Measurements from ENCODE around the gene CCDC28A.

The CCDC28A gene

DNA sequence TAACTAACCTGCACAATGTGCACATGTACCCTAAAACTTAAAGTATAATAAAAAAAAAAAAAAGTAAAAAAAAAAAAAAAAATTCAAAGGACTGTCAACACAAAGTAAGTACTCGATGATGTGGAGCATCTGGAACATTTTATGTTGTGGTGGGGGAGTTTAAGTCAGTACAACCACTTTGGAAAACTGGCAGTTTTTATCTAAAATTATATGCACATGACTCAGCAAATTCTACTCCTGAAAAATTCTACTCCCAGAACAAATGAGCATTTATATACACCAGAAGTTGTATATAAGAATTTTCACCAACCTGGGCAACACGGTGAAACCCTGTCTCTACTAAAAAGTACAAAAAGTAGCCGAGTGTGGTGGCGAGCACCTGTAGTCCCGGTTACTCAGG, 36.9 kb upstream of the CCDC28A start:
- Histone ChIP-seq H4K8ac (ENCODE audit: low read depth, low read length) (no peak overlapping the region), H3K18ac (ENCODE audit: low read length) (no peak overlapping the region), H2BK120ac (ENCODE audit: insufficient read depth, low read length, poor library complexity) (no peak overlapping the region), H2AFZ (ENCODE audit: insufficient read depth, low read length, poor library complexity) (no peak overlapping the region), H3K9ac (ENCODE audit: low read length) (no peak overlapping the region), H3K27ac (ENCODE audit: low read depth, low read length) (no peak overlapping the region), H2AK5ac (ENCODE audit: low read length) (no peak overlapping the region), H3K14ac (ENCODE audit: low read length) (no peak overlapping the region), H3K4me2 (ENCODE audit: low read length) (no peak overlapping the region), H3K27me3 (ENCODE audit: insufficient read depth, low read length) (no peaks in the 10 kb centered on the region), H3K9me3 (ENCODE audit: insufficient read depth, low read depth, low read length) (peaks cover 5% of the 10 kb centered on the region), H3K4me1 (ENCODE audit: control insufficient read depth in 1 of 2, insufficient read depth in 2 of 2, low read length in 2 of 2) (no peaks in the 10 kb centered on the region), H3K4ac (ENCODE audit: low read depth, low read length) (no peak overlapping the region), H4K91ac (ENCODE audit: low read depth, low read length) (no peak overlapping the region), H4K12ac (ENCODE audit: low read depth, low read length) (no peak overlapping the region), H3K79me1 (ENCODE audit: low read length) (no peaks in the 10 kb centered on the region), H3K36me3 (ENCODE audit: control insufficient read depth in 1 of 2, insufficient read depth in 2 of 2, low read length in 2 of 2) (peaks cover 0 to 2% of the 10 kb centered on the region in 2 experiments), H3K4me3 (ENCODE audit: low read depth, low read length) (no peak overlapping the region), H3K79me2 (ENCODE audit: control insufficient read depth, insufficient read depth, low read length, poor library complexity) (no peaks in the 10 kb centered on the region), H3K23ac (ENCODE audit: low read length) (no peak overlapping the region), H2BK5ac (ENCODE audit: low read depth, low read length, poor library complexity) (no peak overlapping the region), H2BK12ac (ENCODE audit: low read length) (no peak overlapping the region)
- DNase-seq: no peak
- no CpG with 5 or more reads among the region's 5 CpGs for WGBS (ENCODE audit: extremely low coverage, insufficient coverage, insufficient read length)

DNA sequence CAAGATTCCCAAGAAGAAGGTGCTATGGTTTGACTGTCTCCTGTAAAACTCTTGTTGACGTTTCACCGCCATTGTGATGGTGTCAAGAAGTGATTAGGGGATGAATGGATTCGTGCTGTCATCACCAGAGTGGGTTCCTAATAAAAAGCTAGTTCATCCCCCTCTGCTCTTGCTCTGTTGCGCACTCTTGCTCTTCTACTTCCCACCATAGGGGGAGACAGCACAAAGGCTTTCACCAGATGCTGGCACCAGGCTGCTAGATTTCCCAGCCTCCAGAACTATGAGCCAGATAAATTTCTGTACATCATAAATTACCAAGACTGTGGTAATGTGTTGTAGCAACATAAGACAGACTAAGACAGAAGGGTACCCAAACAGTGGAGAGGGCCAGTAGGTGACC, 21.6 kb upstream of the CCDC28A start:
- Histone ChIP-seq H3K9me3 (ENCODE audit: insufficient read depth, low read depth, low read length) (peaks cover 1% of the 10 kb centered on the region), H3K4ac (ENCODE audit: low read depth, low read length) (no peak overlapping the region), H3K14ac (ENCODE audit: low read length) (no peak overlapping the region), H2AFZ (ENCODE audit: insufficient read depth, low read length, poor library complexity) (no peak overlapping the region), H2BK5ac (ENCODE audit: low read depth, low read length, poor library complexity) (no peak overlapping the region), H2BK12ac (ENCODE audit: low read length) (no peak overlapping the region), H2BK120ac (ENCODE audit: insufficient read depth, low read length, poor library complexity) (no peak overlapping the region), H3K79me1 (ENCODE audit: low read length) (no peaks in the 10 kb centered on the region), H3K4me2 (ENCODE audit: low read length) (no peak overlapping the region), H4K8ac (ENCODE audit: low read depth, low read length) (no peak overlapping the region), H4K91ac (ENCODE audit: low read depth, low read length) (no peak overlapping the region), H3K23ac (ENCODE audit: low read length) (no peak overlapping the region), H3K36me3 (ENCODE audit: control insufficient read depth in 1 of 2, insufficient read depth in 2 of 2, low read length in 2 of 2) (no peaks in the 10 kb centered on the region), H3K9ac (ENCODE audit: low read length) (no peak overlapping the region), H3K27ac (ENCODE audit: low read depth, low read length) (no peak overlapping the region), H3K4me3 (ENCODE audit: low read depth, low read length) (no peak overlapping the region), H3K18ac (ENCODE audit: low read length) (no peak overlapping the region), H4K12ac (ENCODE audit: low read depth, low read length) (no peak overlapping the region), H2AK5ac (ENCODE audit: low read length) (no peak overlapping the region), H3K79me2 (ENCODE audit: control insufficient read depth, insufficient read depth, low read length, poor library complexity) (no peaks in the 10 kb centered on the region), H3K27me3 (ENCODE audit: insufficient read depth, low read length) (no peaks in the 10 kb centered on the region), H3K4me1 (ENCODE audit: control insufficient read depth in 1 of 2, insufficient read depth in 2 of 2, low read length in 2 of 2) (no peaks in the 10 kb centered on the region)
- DNase-seq: no peak
- WGBS (ENCODE audit: extremely low coverage, insufficient coverage, insufficient read length): no CpG with 5 or more reads among the region's 4 CpGs

DNA sequence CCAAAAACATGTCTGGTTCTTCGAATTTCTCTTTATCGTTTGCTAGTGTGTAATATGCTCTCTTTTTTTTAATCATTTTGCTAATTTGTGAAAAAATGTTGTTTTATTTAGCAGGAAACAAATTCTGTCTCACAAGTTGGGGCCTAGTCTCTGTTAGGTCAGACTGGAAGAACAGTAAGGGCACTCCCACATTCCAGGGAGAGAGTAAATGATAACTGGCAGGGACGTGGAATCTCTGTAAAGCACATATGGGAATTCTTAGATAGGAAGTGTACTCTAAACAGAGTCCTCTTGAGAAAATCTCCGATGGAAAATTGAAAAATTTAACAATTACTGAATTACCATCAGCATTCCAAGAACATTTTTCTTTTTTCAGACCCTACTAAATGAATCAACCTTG, 16.4 kb upstream of the CCDC28A start:
- no peaks in the 10 kb centered on the region for H3K36me3 ChIP-seq (ENCODE audit: control insufficient read depth in 1 of 2, insufficient read depth in 2 of 2, low read length in 2 of 2)
- no peak overlapping the region for H3K14ac ChIP-seq (ENCODE audit: low read length)
- H3K27me3 ChIP-seq (ENCODE audit: insufficient read depth, low read length): no peaks in the 10 kb centered on the region
- H3K4me2 ChIP-seq (ENCODE audit: low read length): no peak overlapping the region
- H4K91ac ChIP-seq (ENCODE audit: low read depth, low read length): no peak overlapping the region
- H3K23ac ChIP-seq (ENCODE audit: low read length): no peak overlapping the region
- no CpG with 5 or more reads among the region's 4 CpGs for WGBS (ENCODE audit: extremely low coverage, insufficient coverage, insufficient read length)
- no peak overlapping the region for H2BK12ac ChIP-seq (ENCODE audit: low read length)
- no peak overlapping the region for H3K18ac ChIP-seq (ENCODE audit: low read length)
- no peak overlapping the region for H3K4me3 ChIP-seq (ENCODE audit: low read depth, low read length)
- H4K8ac ChIP-seq (ENCODE audit: low read depth, low read length): no peak overlapping the region
- no peaks in the 10 kb centered on the region for H3K9me3 ChIP-seq (ENCODE audit: insufficient read depth, low read depth, low read length)
- H3K79me2 ChIP-seq (ENCODE audit: control insufficient read depth, insufficient read depth, low read length, poor library complexity): no peaks in the 10 kb centered on the region
- H3K4me1 ChIP-seq (ENCODE audit: control insufficient read depth in 1 of 2, insufficient read depth in 2 of 2, low read length in 2 of 2): no peaks in the 10 kb centered on the region
- no peak overlapping the region for H2AK5ac ChIP-seq (ENCODE audit: low read length)
- H3K4ac ChIP-seq (ENCODE audit: low read depth, low read length): no peak overlapping the region
- no peaks in the 10 kb centered on the region for H3K79me1 ChIP-seq (ENCODE audit: low read length)
- H4K12ac ChIP-seq (ENCODE audit: low read depth, low read length): no peak overlapping the region
- H3K27ac ChIP-seq (ENCODE audit: low read depth, low read length): no peak overlapping the region
- no peak overlapping the region for H2BK120ac ChIP-seq (ENCODE audit: insufficient read depth, low read length, poor library complexity)
- no peak overlapping the region for H3K9ac ChIP-seq (ENCODE audit: low read length)
- H2AFZ ChIP-seq (ENCODE audit: insufficient read depth, low read length, poor library complexity): no peak overlapping the region
- peak in 1 of 2 donors; percentile 2 for DNase-seq
- H2BK5ac ChIP-seq (ENCODE audit: low read depth, low read length, poor library complexity): no peak overlapping the region

DNA sequence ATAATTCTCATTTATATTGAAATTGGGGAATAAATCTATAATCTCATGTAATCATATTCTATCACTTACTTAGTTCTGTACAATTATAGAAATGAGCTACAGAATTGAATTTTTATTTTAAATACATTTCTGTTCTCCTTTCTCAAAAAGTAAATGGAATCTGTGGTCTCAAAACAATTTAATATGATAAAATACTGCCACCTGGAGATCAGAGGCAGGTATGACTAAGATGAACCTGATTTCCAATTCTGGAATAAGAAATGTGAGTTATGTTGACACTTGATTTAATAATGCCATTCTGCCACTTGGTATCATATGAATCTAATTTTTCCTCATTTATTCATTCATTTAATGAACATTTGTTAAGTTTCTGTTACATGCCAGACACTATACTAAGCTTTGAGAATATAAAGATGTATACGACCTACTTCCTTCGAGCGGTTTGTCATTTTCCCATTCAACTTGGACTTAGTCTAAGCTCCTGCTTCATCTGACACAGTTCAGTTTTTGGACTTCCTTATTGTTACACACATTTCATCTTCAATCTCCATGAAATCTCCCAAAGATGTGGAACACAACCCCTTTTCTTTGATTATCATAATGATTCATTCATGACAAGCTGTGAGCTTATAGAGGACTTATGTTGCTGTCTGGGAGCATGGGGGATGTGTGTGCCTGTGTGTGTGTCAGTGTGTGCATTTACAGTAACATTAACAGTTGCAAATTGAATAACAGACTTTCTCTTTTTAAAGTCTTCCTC, 7.5 kb upstream of the CCDC28A start:
- H2AFZ ChIP-seq (ENCODE audit: insufficient read depth, low read length, poor library complexity): no peak overlapping the region
- no peak overlapping the region for H4K12ac ChIP-seq (ENCODE audit: low read depth, low read length)
- H2BK5ac ChIP-seq (ENCODE audit: low read depth, low read length, poor library complexity): no peak overlapping the region
- no peaks in the 10 kb centered on the region for H3K9me3 ChIP-seq (ENCODE audit: insufficient read depth, low read depth, low read length)
- WGBS (ENCODE audit: extremely low coverage, insufficient coverage, insufficient read length): no CpG with 5 or more reads among the region's 3 CpGs
- H3K4ac ChIP-seq (ENCODE audit: low read depth, low read length): no peak overlapping the region
- no peak overlapping the region for H3K23ac ChIP-seq (ENCODE audit: low read length)
- H2BK120ac ChIP-seq (ENCODE audit: insufficient read depth, low read length, poor library complexity): no peak overlapping the region
- H3K9ac ChIP-seq (ENCODE audit: low read length): no peak overlapping the region
- no peaks in the 10 kb centered on the region for H3K36me3 ChIP-seq (ENCODE audit: control insufficient read depth in 1 of 2, insufficient read depth in 2 of 2, low read length in 2 of 2)
- H3K79me1 ChIP-seq (ENCODE audit: low read length): no peaks in the 10 kb centered on the region
- H2AK5ac ChIP-seq (ENCODE audit: low read length): no peak overlapping the region
- no peaks in the 10 kb centered on the region for H3K4me1 ChIP-seq (ENCODE audit: control insufficient read depth in 1 of 2, insufficient read depth in 2 of 2, low read length in 2 of 2)
- H3K14ac ChIP-seq (ENCODE audit: low read length): no peak overlapping the region
- DNase-seq: peak; percentile 16 to 83
- no peak overlapping the region for H3K4me3 ChIP-seq (ENCODE audit: low read depth, low read length)
- no peak overlapping the region for H4K8ac ChIP-seq (ENCODE audit: low read depth, low read length)
- H3K27ac ChIP-seq (ENCODE audit: low read depth, low read length): no peak overlapping the region
- no peak overlapping the region for H3K18ac ChIP-seq (ENCODE audit: low read length)
- H3K79me2 ChIP-seq (ENCODE audit: control insufficient read depth, insufficient read depth, low read length, poor library complexity): no peaks in the 10 kb centered on the region
- H3K4me2 ChIP-seq (ENCODE audit: low read length): no peak overlapping the region
- H2BK12ac ChIP-seq (ENCODE audit: low read length): no peak overlapping the region
- H4K91ac ChIP-seq (ENCODE audit: low read depth, low read length): no peak overlapping the region
- H3K27me3 ChIP-seq (ENCODE audit: insufficient read depth, low read length): no peaks in the 10 kb centered on the region

Data from trophoblast cell (in vitro differentiated cells and primary cell).